SHP77 treated with DMSO at 0.1 percent for 48 hours (cell line): ENCODE data around the gene NBEAL1.
"Not testable (repeated sequence)": the region's sequence is repeated elsewhere in the genome, so short reads cannot be mapped to it uniquely, and the experiment has no call there.

Experiments
- DNase-seq: peaks from one replicate; lab custom pipeline; 2025; lab: John Stamatoyannopoulos, UW

NBEAL1 gene

DNA sequence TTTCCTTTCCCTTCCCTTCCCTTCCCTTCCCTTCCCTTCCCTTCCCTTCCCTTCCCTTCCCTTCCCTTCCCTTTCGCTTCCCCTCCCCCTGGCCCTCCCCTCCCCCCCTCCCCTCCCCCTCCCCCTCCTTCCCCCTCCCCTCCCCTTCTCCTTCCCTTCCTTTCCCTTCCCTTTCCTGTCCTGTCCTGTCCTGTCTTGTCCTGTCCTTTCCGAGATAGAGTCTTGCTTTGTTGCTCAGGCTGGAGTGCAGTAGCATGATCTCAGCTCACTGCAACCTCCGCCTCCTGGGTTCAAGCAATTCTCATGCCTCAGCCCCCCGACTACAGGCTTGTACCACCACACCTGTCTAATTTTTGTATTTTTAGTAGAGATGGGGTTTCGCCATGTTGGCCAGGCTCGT is 24.5 kb downstream of the NBEAL1 start:
- not testable (repeated sequence) for DNase-seq

- DNase-seq: no peak
These were observed 26.4 kb downstream of the NBEAL1 start for GRCh38 chr2:203040966-203041521.

- no peak for DNase-seq
These were observed 27.5 kb downstream of the NBEAL1 start for GRCh38 chr2:203042178-203042577.

- DNase-seq: no peak
These were observed 28.6 kb downstream of the NBEAL1 start for GRCh38 chr2:203043226-203043625.

GRCh38 chr2:203045867-203046266 is 31.2 kb downstream of the NBEAL1 start:
- DNase-seq: no peak

DNA sequence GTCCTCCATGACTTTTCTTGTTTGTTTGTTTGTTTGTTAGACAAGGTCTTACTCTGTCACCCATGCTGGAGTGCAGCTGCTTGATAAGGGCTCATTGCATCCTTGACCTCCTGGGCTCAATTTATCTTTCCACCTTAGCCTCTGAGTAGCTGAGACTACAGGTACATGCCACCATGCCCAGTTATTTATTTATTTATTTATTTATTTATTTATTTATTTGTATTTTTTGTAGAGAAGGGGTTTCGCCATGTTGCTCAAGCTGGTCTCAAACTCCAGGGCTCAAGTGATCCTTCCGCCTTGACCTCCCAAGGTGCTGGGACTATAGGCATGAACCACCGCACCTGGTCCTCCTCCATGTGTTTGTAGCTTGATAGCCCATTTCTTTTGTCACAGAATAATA is 37.9 kb downstream of the NBEAL1 start:
- DNase-seq: no peak

DNA sequence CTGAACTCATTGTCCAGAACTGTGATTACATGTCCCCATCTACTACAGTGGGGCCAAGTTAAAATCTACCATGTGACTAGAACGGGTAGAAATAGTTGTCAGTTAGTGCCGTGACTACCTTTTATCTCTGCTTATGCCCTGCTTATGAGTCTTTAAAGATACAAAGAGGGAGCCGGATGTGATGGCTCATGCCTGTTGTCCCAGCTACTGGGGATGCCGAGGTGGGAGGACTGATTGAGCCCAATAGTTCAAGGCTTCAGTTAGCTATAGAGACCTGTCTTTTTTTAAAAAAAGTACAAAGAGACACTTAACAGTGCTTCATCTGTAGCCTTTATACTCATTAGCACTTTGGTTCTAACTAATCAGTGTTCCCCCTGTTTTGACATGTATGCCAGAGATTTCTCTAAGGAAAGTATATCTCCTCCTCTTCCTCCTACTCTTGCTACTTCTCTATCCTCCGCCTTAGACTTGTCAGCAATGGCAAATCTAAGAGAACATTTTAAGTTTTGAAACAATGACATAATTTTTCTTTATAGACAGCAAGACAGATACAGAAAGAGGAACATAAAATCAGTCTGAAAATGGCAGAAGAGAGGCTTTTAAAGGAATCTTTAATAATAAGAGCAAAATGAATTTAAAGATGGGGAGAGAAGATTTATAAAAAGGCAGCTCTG is 45.0 kb downstream of the NBEAL1 start:
- no peak for DNase-seq

- no peak for DNase-seq
These were observed 46.7 kb downstream of the NBEAL1 start for GRCh38 chr2:203061346-203061745.

- no peak for DNase-seq
These were observed 47.5 kb downstream of the NBEAL1 start for GRCh38 chr2:203062126-203062525.

DNA sequence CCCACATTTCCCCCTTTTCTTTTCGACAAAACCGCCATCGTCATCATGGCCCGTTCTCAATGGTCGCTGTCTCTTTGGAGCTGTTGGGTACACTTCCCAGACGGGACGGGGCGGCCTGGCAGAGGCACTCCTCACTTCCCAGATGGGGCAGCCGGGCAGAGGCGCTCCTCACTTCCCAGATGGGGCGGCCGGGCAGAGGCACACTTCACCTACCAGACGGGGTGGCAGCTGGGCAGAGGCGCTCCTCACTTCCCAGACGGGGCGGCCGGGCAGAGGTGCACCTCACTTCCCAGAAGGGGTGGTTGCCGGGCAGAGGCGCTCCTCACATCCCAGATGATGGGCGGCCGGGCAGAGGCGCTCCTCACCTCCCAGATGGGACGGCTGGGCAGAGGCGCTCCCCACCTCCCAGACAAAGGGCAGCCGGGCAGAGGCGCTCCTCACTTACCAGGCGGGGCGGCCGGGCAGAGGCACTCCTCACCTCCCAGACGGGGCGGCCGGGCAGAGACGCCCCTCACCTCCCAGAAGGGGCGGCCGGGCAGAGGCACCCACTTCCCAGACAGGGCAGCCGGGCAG is 51.9 kb downstream of the NBEAL1 start:
- not testable (repeated sequence) for DNase-seq

DNA sequence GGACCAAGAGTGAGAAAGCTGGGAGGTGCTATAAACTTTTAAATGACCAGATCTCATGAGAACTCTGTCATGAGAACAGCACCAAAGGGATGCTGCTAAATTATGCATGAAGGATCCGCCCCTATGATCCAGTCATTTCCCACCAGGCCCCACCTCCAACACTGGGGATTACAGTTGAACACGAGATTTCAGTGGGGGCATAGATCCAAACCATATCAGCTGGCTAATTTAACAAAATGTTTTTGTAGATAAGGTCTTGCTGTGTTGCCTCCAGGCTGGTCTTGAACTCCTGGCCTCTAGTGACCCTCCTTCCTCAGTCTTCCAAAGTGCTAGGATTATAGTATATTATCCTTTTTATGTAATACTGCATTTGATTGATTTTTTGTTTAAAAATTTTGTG is 56.0 kb downstream of the NBEAL1 start:
- DNase-seq: no peak

GRCh38 chr2:203071148-203071547 is 56.5 kb downstream of the NBEAL1 start:
- no peak for DNase-seq

DNA sequence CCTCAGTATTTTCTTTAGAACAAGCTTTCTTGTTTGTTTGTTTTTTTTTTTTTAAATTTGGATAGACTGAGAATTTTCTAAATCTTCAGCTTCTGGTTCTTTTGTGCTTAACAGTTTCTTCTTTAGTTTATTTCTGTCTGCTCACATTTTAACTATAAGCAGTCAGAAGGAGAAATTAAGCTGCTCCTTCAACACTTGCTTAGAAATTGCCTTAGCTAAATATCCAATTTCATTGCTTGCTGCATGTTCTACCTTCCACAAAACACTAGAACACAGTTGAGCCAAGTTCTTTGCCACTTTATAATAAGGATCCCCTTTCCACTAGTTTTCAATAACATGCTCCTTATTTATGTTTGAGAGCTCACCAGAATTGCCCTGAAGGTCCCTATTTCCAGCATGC is 57.7 kb downstream of the NBEAL1 start:
- no peak for DNase-seq

DNA sequence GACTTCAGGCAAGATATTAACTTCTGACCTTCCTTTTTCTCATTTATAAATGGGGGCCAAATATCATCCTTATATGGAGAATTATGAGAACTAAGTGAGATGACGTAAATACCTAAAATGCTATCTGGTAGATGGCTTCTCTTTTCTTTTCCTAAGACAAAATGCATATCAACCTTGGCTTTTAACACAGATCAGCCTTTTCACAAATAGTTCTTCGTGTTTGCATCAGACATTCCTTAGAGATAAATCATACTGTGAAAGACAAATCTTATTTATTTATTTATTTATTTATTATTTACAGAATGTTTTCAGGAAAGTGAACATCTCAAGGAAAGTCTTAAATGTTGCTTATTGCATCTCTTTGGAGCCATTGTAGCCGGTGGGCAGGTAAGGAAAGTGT is 62.8 kb downstream of the NBEAL1 start:
- DNase-seq: no peak

DNA sequence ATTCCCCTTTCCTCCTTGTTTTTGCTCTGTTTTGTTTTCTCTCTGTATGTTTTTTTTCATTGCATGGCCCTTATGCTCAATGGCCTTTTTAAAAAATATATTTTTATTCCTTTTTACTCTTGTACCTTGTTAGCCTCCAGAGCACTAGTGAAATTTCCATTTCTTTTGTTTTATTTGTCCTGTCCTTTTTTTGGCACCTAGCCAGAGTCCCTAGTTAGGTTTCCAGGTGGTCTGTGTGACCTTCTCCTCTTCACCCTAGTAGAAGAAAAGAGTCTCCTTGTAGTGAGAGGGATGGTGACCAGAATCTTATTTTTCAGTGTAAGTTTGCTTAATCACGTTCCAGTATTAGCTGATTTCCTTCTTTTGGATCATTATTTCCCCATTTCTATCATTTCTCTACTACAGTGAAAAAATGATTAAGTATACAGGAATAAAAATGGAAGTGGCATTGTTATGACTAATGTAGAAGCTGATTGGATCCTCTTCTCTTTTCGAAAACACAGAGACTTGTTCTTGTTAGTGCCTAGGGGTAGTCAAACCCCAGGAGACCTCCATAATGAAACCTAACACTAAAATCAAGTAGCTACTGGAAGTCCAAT is 65.9 kb downstream of the NBEAL1 start:
- DNase-seq: no peak

GRCh38 chr2:203083328-203083727 is 68.7 kb downstream of the NBEAL1 start:
- DNase-seq: no peak

- DNase-seq: not testable (repeated sequence)
These were observed 71.7 kb downstream of the NBEAL1 start for GRCh38 chr2:203086381-203086780.

- DNase-seq: not testable (repeated sequence)
These were observed 76.0 kb downstream of the NBEAL1 start for GRCh38 chr2:203090721-203091120.

DNA sequence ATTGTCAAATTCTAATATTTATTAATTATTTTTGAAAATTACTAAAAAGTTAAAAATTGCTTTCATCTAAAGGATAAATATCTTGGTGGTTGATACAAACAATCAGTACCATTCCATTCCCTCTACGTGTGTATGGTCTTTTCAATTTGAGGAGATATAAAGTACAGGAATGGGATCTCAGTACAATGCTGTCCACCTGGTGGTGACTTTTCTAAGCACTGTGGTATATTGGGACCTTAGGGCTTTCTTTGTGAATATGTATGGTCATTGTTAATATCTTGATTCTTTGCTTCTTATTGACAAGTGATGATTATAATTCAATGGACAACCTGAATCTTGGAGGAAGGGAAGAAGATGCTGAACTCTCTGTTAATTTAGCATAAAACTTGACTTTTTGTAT is 83.1 kb downstream of the NBEAL1 start:
- no peak for DNase-seq

- not testable (repeated sequence) for DNase-seq
These were observed 87.7 kb downstream of the NBEAL1 start for GRCh38 chr2:203102357-203102756.

DNA sequence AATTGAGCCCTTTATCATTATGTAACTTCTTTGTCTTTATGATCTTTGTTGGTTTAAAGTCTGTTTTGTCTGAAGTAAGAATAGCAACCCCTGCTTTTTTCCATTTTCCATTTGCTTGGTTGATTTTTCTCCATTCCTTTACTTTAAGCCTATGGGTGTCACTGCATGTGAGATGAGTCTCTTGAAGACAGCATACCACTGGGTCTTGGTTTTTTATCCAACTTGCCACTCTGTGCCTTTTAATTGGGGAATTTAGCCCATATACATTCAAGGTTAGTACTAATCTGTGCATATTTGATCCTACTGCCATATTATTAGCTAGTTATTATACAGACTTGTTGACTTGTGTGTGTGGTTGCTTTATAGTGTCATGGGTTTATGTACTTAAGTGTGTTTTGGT is 89.6 kb downstream of the NBEAL1 start:
- no peak for DNase-seq

DNA sequence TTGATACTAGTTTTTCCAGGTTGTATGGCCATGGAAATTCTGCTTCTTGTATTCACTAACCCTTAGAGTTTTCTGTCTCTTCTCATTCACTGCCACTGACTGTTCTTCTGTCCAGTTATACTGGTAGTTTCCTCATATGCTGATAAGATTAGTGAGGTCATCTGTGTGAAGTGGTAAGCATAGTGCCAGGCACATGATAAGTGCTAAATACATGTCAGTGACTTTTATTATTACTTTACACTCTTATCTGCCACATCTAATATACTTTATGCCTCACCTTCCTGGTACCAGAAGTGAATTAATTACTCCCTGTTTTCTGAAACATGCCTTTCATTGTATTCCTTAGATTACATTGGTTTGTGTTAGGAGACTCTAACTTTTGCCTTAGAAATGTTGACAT is 91.3 kb downstream of the NBEAL1 start:
- no peak for DNase-seq

DNA sequence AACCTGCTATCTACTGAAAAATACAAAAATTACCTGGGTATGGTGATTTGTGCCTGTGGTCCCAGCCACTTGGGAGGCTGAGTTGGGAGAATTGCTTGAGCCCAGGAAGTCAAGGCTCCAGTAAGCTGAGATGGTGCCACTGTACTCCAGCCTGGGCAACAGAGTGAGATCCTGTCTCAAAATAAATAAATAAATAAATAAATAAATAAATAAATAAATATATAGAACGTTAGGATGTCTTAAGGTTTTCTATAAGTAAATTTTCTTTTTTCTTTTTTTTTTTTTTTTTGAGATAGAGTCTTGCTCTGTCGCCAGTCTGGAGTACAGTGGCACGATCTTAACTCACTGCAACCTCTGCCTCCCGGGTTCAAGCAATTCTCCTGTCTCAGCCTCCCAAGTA is 95.8 kb downstream of the NBEAL1 start:
- DNase-seq: not testable (repeated sequence)
